Trophoblast cell (in vitro differentiated cells and primary cell): ENCODE measurements around the gene SUCLG2.
"Not testable (repeated sequence)": the region's sequence is repeated elsewhere in the genome, so short reads cannot be mapped to it uniquely, and the experiment has no call there.

Source experiments
- DNase-seq, 2 donors: peaks; one replicate each; pipeline ENCODE4 v3.0.0-alpha.2; 2016
- H2AFZ ChIP-seq: 2 replicates; pipeline ENCODE4 v1.6.1; 2013; ENCODE audit warnings: low read length, moderate library complexity, mild to moderate bottlenecking; ENCODE audit not compliant: insufficient read depth, poor library complexity
- H2AK5ac ChIP-seq: 2 replicates; pipeline ENCODE4 v1.6.1; 2013; ENCODE audit warnings: mild to moderate bottlenecking, low read length
- H2BK120ac ChIP-seq: 2 replicates; pipeline ENCODE4 v1.6.1; 2013; ENCODE audit warnings: low read length, mild to moderate bottlenecking, moderate library complexity; ENCODE audit not compliant: insufficient read depth, poor library complexity
- H2BK12ac ChIP-seq: 2 replicates; pipeline ENCODE4 v1.6.1; 2013; ENCODE audit warnings: mild to moderate bottlenecking, low read length, moderate library complexity
- H2BK5ac ChIP-seq: 2 replicates; pipeline ENCODE4 v1.6.1; 2013; ENCODE audit warnings: low read length, low read depth, moderate library complexity, mild to moderate bottlenecking; ENCODE audit not compliant: poor library complexity
- H3K14ac ChIP-seq: 2 replicates; pipeline ENCODE4 v1.6.1; 2013; ENCODE audit warnings: mild to moderate bottlenecking, low read length
- H3K18ac ChIP-seq: 2 replicates; pipeline ENCODE4 v1.6.1; 2013; ENCODE audit warnings: mild to moderate bottlenecking, low read length
- H3K23ac ChIP-seq: 2 replicates; pipeline ENCODE4 v1.6.1; 2013; ENCODE audit warnings: low read length
- H3K27ac ChIP-seq: 2 replicates; pipeline ENCODE4 v1.5.1; 2013; ENCODE audit warnings: low read depth, mild to moderate bottlenecking, inconsistent platforms, low read length, moderate library complexity
- H3K27me3 ChIP-seq: 2 replicates; pipeline ENCODE4 v1.6.1; 2013; ENCODE audit warnings: inconsistent platforms, mild to moderate bottlenecking, low read length, moderate library complexity; ENCODE audit not compliant: insufficient read depth
- H3K36me3 ChIP-seq, 2 experiments: 1 replicate in 1 of 2; 2 replicates in 1 of 2; pipeline ENCODE4 v1.6.1; 2013; ENCODE audit warnings: low read length in 2 of 2, mild to moderate bottlenecking in 2 of 2, moderate library complexity in 1 of 2; ENCODE audit not compliant: insufficient read depth in 2 of 2, control insufficient read depth in 1 of 2
- H3K4ac ChIP-seq: 2 replicates; pipeline ENCODE4 v1.6.1; 2013; ENCODE audit warnings: low read depth, mild to moderate bottlenecking, low read length, moderate library complexity
- H3K4me1 ChIP-seq, 2 experiments: 1 replicate in 1 of 2; 2 replicates in 1 of 2; pipeline ENCODE4 v1.6.1; 2013; ENCODE audit warnings: low read length in 2 of 2, mild to moderate bottlenecking in 2 of 2, moderate library complexity in 1 of 2; ENCODE audit not compliant: insufficient read depth in 2 of 2, control insufficient read depth in 1 of 2
- H3K4me2 ChIP-seq: 2 replicates; pipeline ENCODE4 v1.6.1; 2013; ENCODE audit warnings: inconsistent platforms, mild to moderate bottlenecking, low read length, moderate library complexity
- H3K4me3 ChIP-seq: 2 replicates; pipeline ENCODE4 v1.5.1; 2013; ENCODE audit warnings: mild to moderate bottlenecking, low read depth, low read length, inconsistent platforms
- H3K79me1 ChIP-seq: one replicate; pipeline ENCODE4 v1.6.1; 2013; ENCODE audit warnings: low read length
- H3K79me2 ChIP-seq: 2 replicates; pipeline ENCODE4 v1.6.1; 2013; ENCODE audit warnings: low read length, mild to moderate bottlenecking; ENCODE audit not compliant: control insufficient read depth, insufficient read depth, poor library complexity
- H3K9ac ChIP-seq: 2 replicates; pipeline ENCODE4 v1.6.1; 2013; ENCODE audit warnings: mild to moderate bottlenecking, low read length
- H3K9me3 ChIP-seq: 2 replicates; pipeline ENCODE4 v1.6.1; 2013; ENCODE audit warnings: low read depth, mild to moderate bottlenecking, control low read depth, inconsistent platforms, low read length; ENCODE audit not compliant: insufficient read depth
- H4K12ac ChIP-seq: 2 replicates; pipeline ENCODE4 v1.6.1; 2013; ENCODE audit warnings: low read depth, mild to moderate bottlenecking, low read length, moderate library complexity
- H4K8ac ChIP-seq: 2 replicates; pipeline ENCODE4 v1.6.1; 2013; ENCODE audit warnings: low read depth, mild to moderate bottlenecking, low read length, moderate library complexity
- H4K91ac ChIP-seq: one replicate; pipeline ENCODE4 v1.6.1; 2013; ENCODE audit warnings: low read depth, mild to moderate bottlenecking, low read length, moderate library complexity
- WGBS: extraction: QIAGEN DNeasy Blood & Tissue Kit; methylation state at CpG from one replicate; pipeline ENCODE4 v1.1.7; 2013; ENCODE audit warnings: missing lambda C conversion rate; ENCODE audit not compliant: insufficient read length, insufficient coverage; ENCODE audit errors: extremely low coverage; 5-methylcytosine and 5-hydroxymethylcytosine counted together

SUCLG2 gene

GRCh38 chr3:67587301-67587700 is 67.1 kb downstream of the SUCLG2 start:
- Histone ChIP-seq H4K91ac (no peak overlapping the region), H3K4me2 (no peak overlapping the region), H3K23ac (no peak overlapping the region), H3K9me3 (no peaks in the 10 kb centered on the region), H2BK12ac (no peak overlapping the region), H3K4me3 (no peak overlapping the region), H3K79me2 (no peaks in the 10 kb centered on the region), H2BK120ac (no peak overlapping the region), H3K9ac (no peak overlapping the region), H3K18ac (no peak overlapping the region), H2AFZ (no peak overlapping the region), H3K27ac (no peak overlapping the region), H3K4ac (no peak overlapping the region), H2BK5ac (no peak overlapping the region), H4K12ac (no peak overlapping the region), H3K14ac (no peak overlapping the region), H3K36me3 (no peaks in the 10 kb centered on the region), H3K27me3 (no peaks in the 10 kb centered on the region), H4K8ac (no peak overlapping the region), H3K79me1 (no peaks in the 10 kb centered on the region), H3K4me1 (no peaks in the 10 kb centered on the region), H2AK5ac (no peak overlapping the region)
- WGBS: no CpG with 5 or more reads among the region's 4 CpGs
- no peak for DNase-seq

GRCh38 chr3:67584608-67585007 is 69.8 kb downstream of the SUCLG2 start:
- H3K18ac ChIP-seq, H3K9me3 ChIP-seq, DNase-seq, H3K27ac ChIP-seq, H3K36me3 ChIP-seq, H3K4me2 ChIP-seq, H3K4me1 ChIP-seq, H4K91ac ChIP-seq, H3K23ac ChIP-seq, H3K4me3 ChIP-seq, H2AFZ ChIP-seq, H3K27me3 ChIP-seq, H3K79me2 ChIP-seq, H3K14ac ChIP-seq, H4K8ac ChIP-seq, H4K12ac ChIP-seq, H2AK5ac ChIP-seq, H3K9ac ChIP-seq, H2BK12ac ChIP-seq, H2BK120ac ChIP-seq, H3K4ac ChIP-seq, H2BK5ac ChIP-seq, H3K79me1 ChIP-seq: not testable (repeated sequence)
- no CpG with 5 or more reads among the region's 3 CpGs for WGBS

GRCh38 chr3:67580430-67581000 is 73.9 kb downstream of the SUCLG2 start:
- Histone ChIP-seq H4K12ac (no peak overlapping the region), H3K27ac (no peak overlapping the region), H2AFZ (no peak overlapping the region), H3K18ac (no peak overlapping the region), H4K8ac (no peak overlapping the region), H2BK5ac (no peak overlapping the region), H3K36me3 (no peaks in the 10 kb centered on the region), H3K4me2 (no peak overlapping the region), H3K23ac (no peak overlapping the region), H3K9ac (no peak overlapping the region), H2BK120ac (no peak overlapping the region), H3K4ac (no peak overlapping the region), H3K4me3 (no peak overlapping the region), H3K14ac (no peak overlapping the region), H3K9me3 (no peaks in the 10 kb centered on the region), H2AK5ac (no peak overlapping the region), H2BK12ac (no peak overlapping the region), H3K4me1 (peaks cover 3 to 5% of the 10 kb centered on the region in 2 experiments), H3K79me2 (no peaks in the 10 kb centered on the region), H3K27me3 (no peaks in the 10 kb centered on the region), H4K91ac (no peak overlapping the region), H3K79me1 (no peaks in the 10 kb centered on the region)
- no CpG with 5 or more reads among the region's 6 CpGs for WGBS
- no peak for DNase-seq

- WGBS: no CpG with 5 or more reads among the region's 5 CpGs
- no peak overlapping the region for H2AFZ ChIP-seq
- H3K4ac ChIP-seq: no peak overlapping the region
- H3K4me3 ChIP-seq: no peak overlapping the region
- no peak overlapping the region for H3K4me2 ChIP-seq
- H3K14ac ChIP-seq: no peak overlapping the region
- H4K12ac ChIP-seq: no peak overlapping the region
- no peaks in the 10 kb centered on the region for H3K27me3 ChIP-seq
- no peak overlapping the region for H3K23ac ChIP-seq
- no peak overlapping the region for H4K91ac ChIP-seq
- DNase-seq: no peak
- no peak overlapping the region for H4K8ac ChIP-seq
- H3K79me1 ChIP-seq: no peaks in the 10 kb centered on the region
- no peak overlapping the region for H3K27ac ChIP-seq
- no peak overlapping the region for H3K9ac ChIP-seq
- H2BK5ac ChIP-seq: no peak overlapping the region
- H2AK5ac ChIP-seq: no peak overlapping the region
- H3K79me2 ChIP-seq: no peaks in the 10 kb centered on the region
- no peak overlapping the region for H2BK120ac ChIP-seq
- peaks cover 3 to 5% of the 10 kb centered on the region in 2 experiments for H3K4me1 ChIP-seq
- H3K36me3 ChIP-seq: no peaks in the 10 kb centered on the region
- H3K18ac ChIP-seq: no peak overlapping the region
- H2BK12ac ChIP-seq: peak overlapping the region; percentile 64
- no peaks in the 10 kb centered on the region for H3K9me3 ChIP-seq
Observed at GRCh38 chr3:67578416-67578815, 76.0 kb downstream of the SUCLG2 start.
